Measurements from ENCODE around the gene CTTN.
"Not testable (repeated sequence)": the region's sequence is repeated elsewhere in the genome, so short reads cannot be mapped to it uniquely, and the experiment has no call there.

Gene CTTN

GRCh38 chr11:70429724-70430521 is 31.6 kb downstream of the CTTN start:
- no peak for DNase-seq

GRCh38 chr11:70430671-70431574 is 32.6 kb downstream of the CTTN start:
- DNase-seq, result no peak

- no peak for DNase-seq
These were observed 33.3 kb downstream of the CTTN start for GRCh38 chr11:70431611-70432010.

- DNase-seq, result no peak
These were observed 33.7 kb downstream of the CTTN start for GRCh38 chr11:70432065-70432464.

GRCh38 chr11:70432580-70432979 is 34.3 kb downstream of the CTTN start:
- no peak for DNase-seq

GRCh38 chr11:70433038-70433437 is 34.7 kb downstream of the CTTN start:
- no peak for DNase-seq

GRCh38 chr11:70433526-70433925 is 35.2 kb downstream of the CTTN start:
- DNase-seq, result no peak

- no peak for DNase-seq
These were observed 35.9 kb downstream of the CTTN start for GRCh38 chr11:70433966-70434812.

- DNase-seq, result no peak
These were observed 36.5 kb downstream of the CTTN start for GRCh38 chr11:70434813-70435278.

GRCh38 chr11:70435361-70435760 is 37.0 kb downstream of the CTTN start:
- DNase-seq, result no peak

GRCh38 chr11:70435765-70436500 is 37.6 kb downstream of the CTTN start:
- DNase-seq, result no peak

GRCh38 chr11:70436501-70436860 is 38.2 kb downstream of the CTTN start:
- DNase-seq, result no peak

GRCh38 chr11:70437111-70437784 is 38.9 kb downstream of the CTTN start:
- no peak for DNase-seq

- DNase-seq, result no peak
These were observed 41.9 kb downstream of the CTTN start for GRCh38 chr11:70440206-70440605.

GRCh38 chr11:70443773-70444030 is 45.4 kb downstream of the CTTN start:
- no peak for DNase-seq

- no peak for DNase-seq
These were observed 46.8 kb downstream of the CTTN start for GRCh38 chr11:70445091-70445490.

- DNase-seq, result no peak
These were observed 47.3 kb downstream of the CTTN start for GRCh38 chr11:70445605-70446004.

- DNase-seq, result no peak
These were observed 50.7 kb downstream of the CTTN start for GRCh38 chr11:70448983-70449567.

- DNase-seq, result no peak
These were observed 56.0 kb downstream of the CTTN start for GRCh38 chr11:70454197-70454767.

- not testable (repeated sequence) for DNase-seq
These were observed 56.5 kb downstream of the CTTN start for GRCh38 chr11:70454811-70455210.

GRCh38 chr11:70455354-70455753 is 57.0 kb downstream of the CTTN start:
- no peak for DNase-seq

All from NCI-H1048 (cell line).